Tibial artery (tissue), 4 donors: ENCODE results near the gene MCF2L2.

ENCODE experiments used
- DNase-seq, 2 donors: peaks; one replicate each; pipeline ENCODE4 v3.0.0-alpha.2; 2019
- H3K27ac ChIP-seq, 2 donors: fragments of 200-600 bp; sonication (generic) in 1 of 2; 1 replicate in 1 of 2; 2 replicates in 1 of 2; pipeline ENCODE4 v1.5.1; 2018 to 2019; ENCODE audit warnings: mild to moderate bottlenecking in 1 of 2
- H3K27me3 ChIP-seq, 2 donors: fragments of 200-600 bp; sonication (generic) in 1 of 2; one replicate each; pipeline versions ENCODE4 v1.5.1 to v1.6.0; 2016 to 2019
- H3K36me3 ChIP-seq, 3 donors: fragments of 200-600 bp; sonication (generic) in 2 of 3; one replicate each; pipeline ENCODE4 v1.5.1; 2016 to 2019; ENCODE audit warnings: mild to moderate bottlenecking in 2 of 3
- H3K4me1 ChIP-seq, 4 donors: fragments of 200-600 bp; sonication (generic) in 2 of 4; 1 replicate in 3 of 4; 2 replicates in 1 of 4; pipeline ENCODE4 v1.5.1; 2016 to 2019
- H3K4me3 ChIP-seq, 2 donors: fragments of 200-600 bp; sonication (generic) in 1 of 2; 1 replicate in 1 of 2; 2 replicates in 1 of 2; pipeline ENCODE4 v1.5.1; 2018 to 2019; ENCODE audit warnings: mild to moderate bottlenecking in 2 of 2
- H3K9me3 ChIP-seq, 3 donors: fragments of 200-600 bp; sonication (generic) in 1 of 3; one replicate each; pipeline ENCODE4 v1.5.1; 2016 to 2019
- CTCF ChIP-seq, 2 experiments: fragments of 200-600 bp in 1 of 2; fragments of 450-650 bp in 1 of 2; IDR thresholded peaks; one replicate each; pipeline ENCODE4 v1.5.1; 2017 to 2019; ENCODE audit warnings: antibody characterized with exemption in 2 of 2, mild to moderate bottlenecking in 1 of 2, moderate library complexity in 1 of 2
- intact Hi-C: fragments of 100-400 bp; cut with DNase I; formaldehyde crosslinking; loops from one replicate; pipeline ENCODE4 v1.15.0; 2023; ENCODE audit warnings: low total_unique reads

Gene MCF2L2

GRCh38 chr3:183455089-183455488, 26.7 kb upstream of the MCF2L2 start:
- DNase-seq, result no peak
- no peak for TF ChIP-seq CTCF (IDR thresholded peaks at IDR 0.05)
- intact Hi-C loops, result no loop called here
- Histone ChIP-seq H3K27me3 (no peaks in the 10 kb centered on the region), H3K4me1 (no peaks in the 10 kb centered on the region), H3K27ac (no peak overlapping the region), H3K9me3 (no peaks in the 10 kb centered on the region), H3K36me3 (peaks cover 0 to 25% (median 6%) of the 10 kb centered on the region in 3 donors), H3K4me3 (no peak overlapping the region)

- no peak for DNase-seq
- no peak overlapping the region for H3K4me3 ChIP-seq
- TF ChIP-seq CTCF (IDR thresholded peaks at IDR 0.05), result no peak
Observed at GRCh38 chr3:183454064-183454463, 25.6 kb upstream of the MCF2L2 start.

GRCh38 chr3:183449791-183450190, 21.4 kb upstream of the MCF2L2 start:
- no peak for DNase-seq
- TF ChIP-seq CTCF (IDR thresholded peaks at IDR 0.05), result no peak
- Histone ChIP-seq H3K9me3 (no peaks in the 10 kb centered on the region), H3K27ac (no peak overlapping the region), H3K4me1 (peaks cover 0 to 11% (median 11%) of the 10 kb centered on the region in 4 donors), H3K4me3 (no peak overlapping the region), H3K36me3 (peaks cover 0 to 13% (median 6%) of the 10 kb centered on the region in 3 donors), H3K27me3 (no peaks in the 10 kb centered on the region)
- intact Hi-C loops, result no loop called here

More at GRCh38 chr3:183454064-183454463, 25.6 kb upstream of the MCF2L2 start:
- Histone ChIP-seq H3K36me3 (peaks cover 0 to 25% (median 6%) of the 10 kb centered on the region in 3 donors), H3K9me3 (no peaks in the 10 kb centered on the region), H3K27ac (no peak overlapping the region), H3K27me3 (no peaks in the 10 kb centered on the region), H3K4me1 (peaks cover 0 to 3% (median under 1%) of the 10 kb centered on the region in 4 donors)
- intact Hi-C loops, result no loop called here

GRCh38 chr3:183449391-183449790, 21.0 kb upstream of the MCF2L2 start:
- intact Hi-C loops, result no loop called here
- TF ChIP-seq CTCF (IDR thresholded peaks at IDR 0.05), result no peak
- Histone ChIP-seq H3K4me3 (no peak overlapping the region), H3K9me3 (no peaks in the 10 kb centered on the region), H3K36me3 (peaks cover 0 to 13% (median 6%) of the 10 kb centered on the region in 3 donors), H3K27me3 (no peaks in the 10 kb centered on the region), H3K4me1 (peaks cover 0 to 11% (median 11%) of the 10 kb centered on the region in 4 donors), H3K27ac (no peak overlapping the region)
- no peak for DNase-seq

GRCh38 chr3:183448369-183449128, 20.1 kb upstream of the MCF2L2 start:
- peaks cover 0 to 11% (median 11%) of the 10 kb centered on the region in 4 donors for H3K4me1 ChIP-seq
- H3K27ac ChIP-seq, result no peak overlapping the region
- no peaks in the 10 kb centered on the region for H3K27me3 ChIP-seq
- intact Hi-C loops, result no loop called here
- TF ChIP-seq CTCF (IDR thresholded peaks at IDR 0.05), result no peak
- H3K9me3 ChIP-seq, result peaks cover 0 to 7% (median 3%) of the 10 kb centered on the region in 3 donors
- peaks cover 0 to 12% (median 6%) of the 10 kb centered on the region in 3 donors for H3K36me3 ChIP-seq
- peak overlapping the region; percentile 73 to 91 for H3K4me3 ChIP-seq
- no peak for DNase-seq
